Activated CD8-positive, alpha-beta memory T cell treated with anti-CD3 and anti-CD28 coated beads, Interleukin-2, amount 10 ng/mL, durations not matched to agents 7 days and 5 days (primary cell): ENCODE data around the gene WIF1. TPM values are rescaled to one million over a fixed set of nuclear protein-coding genes. Genes with fewer than 3 reads are reported as not detected.

ENCODE experiments used
- ATAC-seq: fragments of 150-1000 bp; cut with Tn5 transposase; one replicate; pipeline ENCODE4 v1.10.0; 2021; ENCODE audit warnings: moderate library complexity
- CTCF ChIA-PET: fragments of 350-600 bp; sonication (Branson Sonifier 250); formaldehyde crosslinking; loops from one replicate; lab custom pipeline; 2021; ENCODE audit warnings: antibody characterized with exemption; lab: Charles Lee
- DNase-seq: peaks from one replicate; pipeline ENCODE4 v3.0.0-alpha.2; 2020
- H3K27ac Mint-ChIP-seq: one replicate; pipeline ENCODE4 v1.8.0; 2021; ENCODE audit warnings: mild to moderate bottlenecking, mixed read lengths
- H3K27me3 Mint-ChIP-seq: one replicate; pipeline ENCODE4 v1.8.0; 2021; ENCODE audit warnings: mixed read lengths
- H3K36me3 Mint-ChIP-seq: one replicate; pipeline ENCODE4 v1.8.0; 2021; ENCODE audit warnings: mild to moderate bottlenecking, mixed read lengths
- H3K4me1 Mint-ChIP-seq: one replicate; pipeline ENCODE4 v1.8.0; 2021; ENCODE audit warnings: mixed read lengths
- H3K4me3 Mint-ChIP-seq: one replicate; pipeline ENCODE4 v1.8.0; 2021; ENCODE audit warnings: mild to moderate bottlenecking, moderate library complexity, mixed read lengths
- H3K9me3 Mint-ChIP-seq: one replicate; pipeline ENCODE4 v1.8.0; 2022; ENCODE audit warnings: low read depth, mixed read lengths
- total RNA-seq, 2 experiments: library from RNA; stranded (reverse); gene quantifications; one replicate each; pipeline ENCODE4 v1.2.3, GENCODE V29; 2021

Gene WIF1
- total RNA-seq, 2 experiments from 2014 or later = not detected

DNA sequence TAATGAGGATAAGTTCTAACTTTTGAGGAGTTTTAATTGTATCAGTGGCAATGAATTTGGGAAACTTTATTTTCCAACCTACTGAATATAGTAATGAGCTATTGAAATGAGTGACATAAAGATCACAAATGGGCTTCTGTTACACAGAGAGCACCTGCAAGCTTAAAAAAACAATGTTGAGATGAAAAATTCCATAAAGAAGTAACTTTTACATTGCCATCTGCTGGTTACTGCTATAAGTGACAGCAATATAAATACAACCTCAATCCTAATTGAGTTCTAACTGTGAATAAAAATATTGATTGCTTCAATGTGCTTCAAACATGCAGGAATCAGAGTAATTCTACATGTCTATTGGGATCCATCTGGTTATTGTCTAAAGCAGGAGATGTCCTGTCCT, 14.2 kb downstream of the WIF1 start:
- H3K4me3 Mint-ChIP-seq = no peak overlapping the region
- H3K9me3 Mint-ChIP-seq = no peaks in the 10 kb centered on the region
- ATAC-seq = no peak
- no peaks in the 10 kb centered on the region for H3K4me1 Mint-ChIP-seq
- DNase-seq = no peak
- H3K36me3 Mint-ChIP-seq = no peaks in the 10 kb centered on the region
- CTCF ChIA-PET = interaction anchor here (0.8 to 1.3 kb wide), 2 partner anchors 216 to 305 kb away, joined by 3 read pairs; no protein-coding TSS in a partner anchor
- H3K27me3 Mint-ChIP-seq = peaks cover 8% of the 10 kb centered on the region
- no peak overlapping the region for H3K27ac Mint-ChIP-seq

DNA sequence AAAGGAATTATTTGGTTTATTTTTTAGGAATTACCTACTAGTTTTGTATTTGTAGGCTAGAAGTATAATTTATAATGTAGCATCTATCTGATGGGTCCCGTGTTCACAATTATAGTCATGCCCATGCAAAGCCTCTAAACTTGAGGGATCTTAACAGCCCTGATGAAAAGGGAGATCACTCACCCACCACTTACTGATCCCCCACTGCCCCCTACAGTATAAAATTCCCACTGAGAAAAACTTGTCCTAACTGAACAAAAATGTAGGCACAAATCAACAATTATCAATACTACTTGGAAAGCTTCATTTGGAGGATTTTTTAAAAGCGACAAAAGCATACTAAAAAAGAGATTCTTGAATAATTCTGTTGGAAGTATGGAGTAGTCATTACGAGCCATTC, 21.0 kb downstream of the WIF1 start:
- DNase-seq = no peak
- Mint-ChIP-seq H3K27me3 (peaks cover 45% of the 10 kb centered on the region), H3K27ac (no peak overlapping the region), H3K4me1 (no peaks in the 10 kb centered on the region), H3K36me3 (no peaks in the 10 kb centered on the region), H3K4me3 (no peak overlapping the region), H3K9me3 (no peaks in the 10 kb centered on the region)
- CTCF ChIA-PET = no interaction called here
- no peak for ATAC-seq

DNA sequence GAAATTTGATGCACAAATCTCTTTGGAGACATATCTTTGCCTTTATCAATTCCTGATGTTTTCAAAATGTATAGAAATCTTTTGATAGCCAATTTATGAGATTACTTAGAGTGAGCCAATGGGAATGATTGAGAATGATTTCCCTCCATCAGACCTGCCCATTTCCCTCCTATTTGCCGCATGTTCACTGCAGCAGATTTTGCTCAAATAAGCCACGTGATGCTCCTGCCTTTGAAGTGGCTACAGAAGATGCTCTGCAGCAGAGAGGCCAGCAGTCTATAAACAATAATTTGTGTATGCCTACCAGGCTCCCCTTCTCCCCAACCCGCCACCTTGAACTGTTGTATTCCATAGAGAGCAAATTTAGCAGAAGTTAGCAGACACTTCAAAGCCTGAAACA, 21.9 kb downstream of the WIF1 start:
- Mint-ChIP-seq H3K4me3 (no peak overlapping the region), H3K27ac (no peak overlapping the region), H3K4me1 (no peaks in the 10 kb centered on the region), H3K27me3 (peaks cover 51% of the 10 kb centered on the region), H3K36me3 (no peaks in the 10 kb centered on the region), H3K9me3 (no peaks in the 10 kb centered on the region)
- DNase-seq (no peak), ATAC-seq (no peak)
- CTCF ChIA-PET = no interaction called here

- Mint-ChIP-seq H3K27ac (no peak overlapping the region), H3K4me1 (no peaks in the 10 kb centered on the region), H3K27me3 (peaks cover 55% of the 10 kb centered on the region), H3K9me3 (no peaks in the 10 kb centered on the region), H3K36me3 (no peaks in the 10 kb centered on the region), H3K4me3 (no peak overlapping the region)
- CTCF ChIA-PET = no interaction called here
- ATAC-seq = no peak
- DNase-seq = no peak
These were observed 22.7 kb downstream of the WIF1 start for GRCh38 chr12:65098364-65098763.

- no peak overlapping the region for H3K27ac Mint-ChIP-seq
- no peak for DNase-seq
- peaks cover 44% of the 10 kb centered on the region for H3K27me3 Mint-ChIP-seq
- H3K36me3 Mint-ChIP-seq = no peaks in the 10 kb centered on the region
- H3K9me3 Mint-ChIP-seq = no peaks in the 10 kb centered on the region
- CTCF ChIA-PET = no interaction called here
- no peak overlapping the region for H3K4me3 Mint-ChIP-seq
- no peaks in the 10 kb centered on the region for H3K4me1 Mint-ChIP-seq
- ATAC-seq = no peak
These were observed 26.4 kb downstream of the WIF1 start for GRCh38 chr12:65094722-65095121.

- Mint-ChIP-seq H3K4me3 (no peak overlapping the region), H3K4me1 (no peaks in the 10 kb centered on the region), H3K36me3 (no peaks in the 10 kb centered on the region), H3K27me3 (peaks cover 33% of the 10 kb centered on the region), H3K9me3 (no peaks in the 10 kb centered on the region), H3K27ac (no peak overlapping the region)
- ATAC-seq = no peak
- no peak for DNase-seq
- CTCF ChIA-PET = no interaction called here
These were observed 27.5 kb downstream of the WIF1 start for GRCh38 chr12:65093606-65094005.

- CTCF ChIA-PET = no interaction called here
- Mint-ChIP-seq H3K36me3 (no peaks in the 10 kb centered on the region), H3K27ac (no peak overlapping the region), H3K4me1 (no peaks in the 10 kb centered on the region), H3K27me3 (peaks cover 20% of the 10 kb centered on the region), H3K4me3 (no peak overlapping the region), H3K9me3 (no peaks in the 10 kb centered on the region)
- DNase-seq (no peak), ATAC-seq (no peak)
These were observed 30.6 kb downstream of the WIF1 start for GRCh38 chr12:65090461-65090860.

DNA sequence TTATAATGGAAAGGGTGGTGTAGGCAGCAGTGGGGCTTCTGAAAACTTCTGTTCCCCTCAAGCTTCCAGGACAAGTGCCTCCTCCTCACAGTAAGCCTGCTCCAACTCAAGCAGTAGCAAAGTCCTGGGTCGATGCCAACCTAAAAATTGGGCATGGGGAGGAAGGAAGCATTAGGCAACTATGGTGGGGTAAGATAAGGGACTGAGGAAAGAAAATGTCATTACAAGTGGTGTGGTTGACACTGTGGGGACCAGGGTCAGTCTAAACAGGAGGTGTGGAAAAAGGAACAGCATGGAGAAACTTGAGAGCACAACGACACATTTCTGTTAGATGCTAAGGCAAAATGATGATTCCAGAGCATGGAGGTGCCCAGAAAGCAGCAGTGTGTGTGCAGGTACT, 34.9 kb downstream of the WIF1 start:
- Mint-ChIP-seq H3K9me3 (no peaks in the 10 kb centered on the region), H3K4me3 (no peak overlapping the region), H3K4me1 (no peaks in the 10 kb centered on the region), H3K27ac (no peak overlapping the region), H3K36me3 (no peaks in the 10 kb centered on the region), H3K27me3 (peaks cover 36% of the 10 kb centered on the region)
- no peak for ATAC-seq
- DNase-seq = no peak
- CTCF ChIA-PET = no interaction called here

- Mint-ChIP-seq H3K27me3 (peaks cover 39% of the 10 kb centered on the region), H3K4me1 (no peaks in the 10 kb centered on the region), H3K27ac (no peak overlapping the region), H3K9me3 (no peaks in the 10 kb centered on the region), H3K36me3 (no peaks in the 10 kb centered on the region), H3K4me3 (no peak overlapping the region)
- ATAC-seq (no peak), DNase-seq (no peak)
- CTCF ChIA-PET = no interaction called here
These were observed 36.5 kb downstream of the WIF1 start for GRCh38 chr12:65084579-65084978.

- no peaks in the 10 kb centered on the region for H3K4me1 Mint-ChIP-seq
- CTCF ChIA-PET = no interaction called here
- DNase-seq (no peak), ATAC-seq (no peak)
- no peaks in the 10 kb centered on the region for H3K9me3 Mint-ChIP-seq
- no peak overlapping the region for H3K4me3 Mint-ChIP-seq
- H3K36me3 Mint-ChIP-seq = no peaks in the 10 kb centered on the region
- no peak overlapping the region for H3K27ac Mint-ChIP-seq
- H3K27me3 Mint-ChIP-seq = peaks cover 39% of the 10 kb centered on the region
These were observed 37.5 kb downstream of the WIF1 start for GRCh38 chr12:65083581-65083980.

- ATAC-seq = no peak
These were observed 38.7 kb downstream of the WIF1 start for GRCh38 chr12:65082406-65082805.

DNA sequence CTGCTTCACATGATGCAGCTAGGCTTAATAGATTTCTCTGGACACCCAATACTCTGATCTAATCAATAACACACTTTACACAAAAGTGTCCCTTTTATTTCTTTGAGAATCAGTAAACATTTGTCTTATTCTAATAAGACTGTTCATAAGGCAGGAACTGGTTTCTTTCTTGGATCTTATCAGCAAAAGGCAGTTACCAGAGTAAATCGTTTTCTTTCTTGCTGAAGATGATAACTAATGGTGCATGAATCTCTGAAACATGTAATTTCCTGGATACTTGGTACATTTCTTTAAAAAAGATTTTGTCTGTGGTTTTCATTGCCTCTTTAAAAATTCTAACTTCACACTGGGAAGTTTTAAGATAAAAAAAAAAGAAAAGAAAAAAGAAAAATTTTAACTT, 39.6 kb downstream of the WIF1 start:
- Mint-ChIP-seq H3K36me3 (no peaks in the 10 kb centered on the region), H3K4me1 (no peaks in the 10 kb centered on the region), H3K27me3 (peaks cover 40% of the 10 kb centered on the region), H3K9me3 (no peaks in the 10 kb centered on the region), H3K4me3 (no peak overlapping the region), H3K27ac (no peak overlapping the region)
- ATAC-seq (no peak), DNase-seq (no peak)
- CTCF ChIA-PET = no interaction called here

More at GRCh38 chr12:65082406-65082805, 38.7 kb downstream of the WIF1 start:
- no peaks in the 10 kb centered on the region for H3K36me3 Mint-ChIP-seq
- peaks cover 41% of the 10 kb centered on the region for H3K27me3 Mint-ChIP-seq
- no peak overlapping the region for H3K27ac Mint-ChIP-seq
- DNase-seq = no peak
- CTCF ChIA-PET = no interaction called here
- no peaks in the 10 kb centered on the region for H3K4me1 Mint-ChIP-seq
- H3K9me3 Mint-ChIP-seq = no peaks in the 10 kb centered on the region
- H3K4me3 Mint-ChIP-seq = no peak overlapping the region

DNA sequence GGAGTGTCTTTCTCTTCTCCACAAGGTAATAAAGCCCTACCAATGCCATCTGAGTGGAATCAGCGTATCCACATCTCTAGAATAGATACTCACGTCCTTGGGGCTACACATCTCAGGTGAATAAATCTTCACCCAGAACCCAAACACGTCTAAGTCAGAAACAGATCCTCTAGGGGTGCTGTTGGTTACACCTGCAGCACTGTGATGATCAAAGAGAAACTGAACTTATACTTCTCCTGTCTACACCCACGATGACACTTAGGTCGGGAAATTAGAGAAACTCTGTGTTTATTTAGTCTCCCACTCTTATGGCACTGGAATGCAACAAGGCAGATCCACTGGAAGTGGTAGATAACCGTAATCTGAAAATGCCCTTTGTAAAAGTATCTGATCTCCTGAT, 46.2 kb downstream of the WIF1 start:
- CTCF ChIA-PET = interaction anchor here (2.0 kb wide), 1 partner anchor 9 kb away, joined by 5 read pairs; no protein-coding TSS in a partner anchor
- ATAC-seq (no peak), DNase-seq (no peak)
- no peaks in the 10 kb centered on the region for H3K4me1 Mint-ChIP-seq
- H3K36me3 Mint-ChIP-seq = no peaks in the 10 kb centered on the region
- no peak overlapping the region for H3K27ac Mint-ChIP-seq
- H3K4me3 Mint-ChIP-seq = no peak overlapping the region
- no peaks in the 10 kb centered on the region for H3K9me3 Mint-ChIP-seq
- H3K27me3 Mint-ChIP-seq = peaks cover 28% of the 10 kb centered on the region

GRCh38 chr12:65069336-65069735, 51.8 kb downstream of the WIF1 start:
- Mint-ChIP-seq H3K9me3 (no peaks in the 10 kb centered on the region), H3K36me3 (no peaks in the 10 kb centered on the region), H3K27me3 (peaks cover 29% of the 10 kb centered on the region), H3K4me1 (no peaks in the 10 kb centered on the region), H3K4me3 (no peak overlapping the region), H3K27ac (no peak overlapping the region)
- no peak for DNase-seq
- CTCF ChIA-PET = no interaction called here
- no peak for ATAC-seq

- ATAC-seq (no peak), DNase-seq (no peak)
- Mint-ChIP-seq H3K9me3 (no peaks in the 10 kb centered on the region), H3K4me3 (no peak overlapping the region), H3K36me3 (no peaks in the 10 kb centered on the region), H3K4me1 (no peaks in the 10 kb centered on the region), H3K27me3 (peaks cover 31% of the 10 kb centered on the region), H3K27ac (no peak overlapping the region)
- CTCF ChIA-PET = no interaction called here
These were observed 53.7 kb downstream of the WIF1 start for GRCh38 chr12:65067383-65067782.
